ENCODE results near the gene TAF1B.
"Not testable (repeated sequence)": the region's sequence is repeated elsewhere in the genome, so short reads cannot be mapped to it uniquely, and the experiment has no call there.

TAF1B gene

GRCh38 chr2:9889812-9890261, 46.6 kb downstream of the TAF1B start:
- no peak for DNase-seq

GRCh38 chr2:9892236-9892635, 49.0 kb downstream of the TAF1B start:
- DNase-seq, result no peak

- no peak for DNase-seq
These were observed 52.7 kb downstream of the TAF1B start for GRCh38 chr2:9895669-9896590.

GRCh38 chr2:9897331-9897737, 54.1 kb downstream of the TAF1B start:
- DNase-seq, result no peak

GRCh38 chr2:9897846-9898245, 54.6 kb downstream of the TAF1B start:
- DNase-seq, result no peak

GRCh38 chr2:9905413-9905812, 62.1 kb downstream of the TAF1B start:
- DNase-seq, result no peak

- no peak for DNase-seq
These were observed 64.1 kb downstream of the TAF1B start for GRCh38 chr2:9907402-9907801.

GRCh38 chr2:9908639-9909038, 65.4 kb downstream of the TAF1B start:
- no peak for DNase-seq

GRCh38 chr2:9909106-9909505, 65.8 kb downstream of the TAF1B start:
- DNase-seq, result no peak

GRCh38 chr2:9910699-9911098, 67.4 kb downstream of the TAF1B start:
- DNase-seq, result no peak

GRCh38 chr2:9912468-9912867, 69.2 kb downstream of the TAF1B start:
- DNase-seq, result no peak

GRCh38 chr2:9914384-9915065, 71.3 kb downstream of the TAF1B start:
- DNase-seq, result no peak

GRCh38 chr2:9918275-9918674, 75.0 kb downstream of the TAF1B start:
- DNase-seq, result no peak

GRCh38 chr2:9919512-9919911, 76.2 kb downstream of the TAF1B start:
- no peak for DNase-seq

GRCh38 chr2:9927020-9927419, 83.7 kb downstream of the TAF1B start:
- not testable (repeated sequence) for DNase-seq

GRCh38 chr2:9937258-9937657, 94.0 kb downstream of the TAF1B start:
- DNase-seq, result no peak

- DNase-seq, result no peak
These were observed 94.7 kb downstream of the TAF1B start for GRCh38 chr2:9937968-9938367.

GRCh38 chr2:9939587-9940485, 96.6 kb downstream of the TAF1B start:
- DNase-seq, result no peak

- DNase-seq, result no peak
These were observed 98.1 kb downstream of the TAF1B start for GRCh38 chr2:9941196-9941995.

GRCh38 chr2:9941996-9942390, 98.7 kb downstream of the TAF1B start:
- DNase-seq, result no peak

- DNase-seq, result no peak
These were observed 101.1 kb downstream of the TAF1B start for GRCh38 chr2:9944330-9944758.

- DNase-seq, result no peak
These were observed 102.3 kb downstream of the TAF1B start for GRCh38 chr2:9945596-9945995.

All from CD4-positive, alpha-beta T cell treated with Interferon gamma for 1 hour (primary cell).